Esophagus muscularis mucosa (tissue), 4 donors: ENCODE data around the gene GRB14.

Experiments
- EP300 ChIP-seq: sonication (generic); formaldehyde crosslinking; IDR thresholded peaks from one replicate; pipeline ENCODE4 v1.6.1; 2017; ENCODE audit warnings: antibody characterized with exemption
- POLR2AphosphoS5 ChIP-seq, 2 donors: sonication (generic); formaldehyde crosslinking; IDR thresholded peaks; one replicate each; pipeline ENCODE4 v1.6.1; 2017; ENCODE audit warnings: antibody characterized with exemption in 2 of 2
- TF ChIP-seq, protein P1 (sequence below), 3 experiments: fragments of 200-600 bp in 2 of 3; fragments of 450-650 bp in 1 of 3; sonication (generic) in 2 of 3; IDR thresholded peaks; one replicate each; pipeline ENCODE4 v1.5.1; 2017 to 2019; ENCODE audit warnings: antibody characterized with exemption in 3 of 3, mild to moderate bottlenecking in 2 of 3, moderate library complexity in 1 of 3

DNA sequence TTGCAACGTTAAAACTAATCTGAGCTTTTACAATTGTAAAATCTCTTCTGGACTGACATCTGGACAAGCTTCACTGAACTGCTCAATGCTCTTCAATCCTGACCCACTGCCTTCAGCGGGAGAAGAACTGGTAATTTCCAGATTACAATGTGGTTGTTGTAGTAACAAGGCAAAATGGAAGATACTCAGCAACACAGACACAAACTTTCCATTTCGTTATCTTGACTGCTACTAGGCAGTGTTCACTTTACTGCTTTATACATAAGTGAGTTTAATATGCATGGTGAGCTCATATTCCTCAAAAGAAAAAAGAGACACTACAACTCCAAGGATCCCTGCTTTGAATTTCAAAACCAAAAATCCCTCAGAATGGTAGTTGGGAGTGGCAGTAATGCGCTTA, 51.9 kb downstream of the GRB14 start:
- TF ChIP-seq EP300: no peak
- TF ChIP-seq, protein P1, sequence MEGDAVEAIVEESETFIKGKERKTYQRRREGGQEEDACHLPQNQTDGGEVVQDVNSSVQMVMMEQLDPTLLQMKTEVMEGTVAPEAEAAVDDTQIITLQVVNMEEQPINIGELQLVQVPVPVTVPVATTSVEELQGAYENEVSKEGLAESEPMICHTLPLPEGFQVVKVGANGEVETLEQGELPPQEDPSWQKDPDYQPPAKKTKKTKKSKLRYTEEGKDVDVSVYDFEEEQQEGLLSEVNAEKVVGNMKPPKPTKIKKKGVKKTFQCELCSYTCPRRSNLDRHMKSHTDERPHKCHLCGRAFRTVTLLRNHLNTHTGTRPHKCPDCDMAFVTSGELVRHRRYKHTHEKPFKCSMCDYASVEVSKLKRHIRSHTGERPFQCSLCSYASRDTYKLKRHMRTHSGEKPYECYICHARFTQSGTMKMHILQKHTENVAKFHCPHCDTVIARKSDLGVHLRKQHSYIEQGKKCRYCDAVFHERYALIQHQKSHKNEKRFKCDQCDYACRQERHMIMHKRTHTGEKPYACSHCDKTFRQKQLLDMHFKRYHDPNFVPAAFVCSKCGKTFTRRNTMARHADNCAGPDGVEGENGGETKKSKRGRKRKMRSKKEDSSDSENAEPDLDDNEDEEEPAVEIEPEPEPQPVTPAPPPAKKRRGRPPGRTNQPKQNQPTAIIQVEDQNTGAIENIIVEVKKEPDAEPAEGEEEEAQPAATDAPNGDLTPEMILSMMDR (IDR thresholded peaks at IDR 0.05): no peak
- TF ChIP-seq POLR2AphosphoS5 (IDR thresholded peaks at IDR 0.05): no peak
